ENCODE data around the gene RNU1-3.
"Not testable (repeated sequence)": the region's sequence is repeated elsewhere in the genome, so short reads cannot be mapped to it uniquely, and the experiment has no call there.

RNU1-3 gene

DNA sequence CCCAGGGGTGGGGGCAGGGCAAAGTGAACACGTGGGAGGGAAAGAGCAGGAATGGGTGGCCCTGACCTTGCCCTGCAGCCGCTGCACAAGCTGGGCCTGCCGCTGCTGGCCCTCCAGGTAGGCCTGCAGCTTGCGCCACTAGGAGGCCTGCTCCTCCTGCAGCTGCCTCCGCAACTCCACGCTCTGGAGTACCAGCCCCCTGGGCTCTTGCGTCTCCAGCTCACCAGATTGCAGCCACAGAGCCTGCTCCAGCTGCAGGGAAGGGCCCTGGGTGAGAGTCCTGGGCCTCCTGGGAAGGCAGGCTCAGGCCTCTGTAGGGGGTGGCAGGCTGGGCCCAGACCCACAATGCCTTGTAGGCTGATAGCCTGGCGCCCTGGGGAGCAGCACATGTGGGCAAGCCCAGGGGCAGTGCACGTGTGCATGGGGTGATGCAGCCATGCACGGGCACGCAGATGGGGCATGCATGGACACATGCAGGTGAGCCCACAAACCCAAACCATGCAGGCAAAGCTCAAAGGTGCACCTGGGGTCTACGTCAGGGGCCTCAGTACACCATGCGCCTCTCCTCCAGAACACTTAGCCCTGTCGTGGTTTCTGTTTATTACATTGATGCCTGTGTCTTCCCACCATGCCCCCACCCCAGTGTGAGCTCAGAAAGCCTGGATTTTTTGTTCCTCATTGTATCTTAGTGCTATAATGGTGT, 9.6 kb downstream of the RNU1-3 start:
- DNase-seq = not testable (repeated sequence)

DNA sequence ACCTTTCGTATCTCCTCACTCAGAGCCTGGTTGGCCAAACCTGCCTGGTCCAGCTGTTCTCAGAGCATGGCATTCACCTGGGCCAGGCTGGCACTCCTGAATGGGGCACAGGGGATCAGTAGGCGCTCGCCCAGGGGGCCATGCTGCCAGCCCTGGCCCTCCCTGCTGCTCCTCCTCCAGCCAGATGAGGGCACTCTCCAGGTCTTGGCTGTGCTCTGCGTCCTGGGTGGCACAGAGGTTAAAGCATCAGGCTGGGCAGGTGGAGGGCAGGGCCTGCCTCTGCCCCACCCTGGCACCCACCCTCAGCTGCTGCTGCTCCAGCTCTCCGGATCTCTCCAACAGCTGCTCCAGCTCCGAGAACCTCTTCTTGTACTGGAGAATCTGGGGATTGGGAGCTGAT, 10.2 kb downstream of the RNU1-3 start:
- not testable (repeated sequence) for DNase-seq

DNA sequence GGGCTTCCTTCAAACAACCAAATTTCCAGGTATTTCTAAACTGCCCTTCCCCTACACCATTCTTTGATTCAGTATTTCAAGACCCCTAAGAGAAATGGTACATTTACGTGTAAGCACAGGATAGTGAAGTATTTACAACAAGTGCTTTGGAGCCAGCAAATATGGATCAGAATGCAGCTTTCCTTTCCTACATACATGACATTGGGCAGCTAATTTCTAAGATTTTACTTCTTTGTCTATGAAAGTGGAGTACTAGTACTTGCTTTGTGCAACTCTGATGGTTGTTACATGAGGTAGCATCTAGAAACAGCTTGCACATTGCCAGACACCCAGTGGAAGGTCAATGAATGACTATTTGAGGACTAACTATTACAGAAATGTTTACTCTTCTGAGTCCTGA, 15.2 kb downstream of the RNU1-3 start:
- DNase-seq = not testable (repeated sequence)

DNA sequence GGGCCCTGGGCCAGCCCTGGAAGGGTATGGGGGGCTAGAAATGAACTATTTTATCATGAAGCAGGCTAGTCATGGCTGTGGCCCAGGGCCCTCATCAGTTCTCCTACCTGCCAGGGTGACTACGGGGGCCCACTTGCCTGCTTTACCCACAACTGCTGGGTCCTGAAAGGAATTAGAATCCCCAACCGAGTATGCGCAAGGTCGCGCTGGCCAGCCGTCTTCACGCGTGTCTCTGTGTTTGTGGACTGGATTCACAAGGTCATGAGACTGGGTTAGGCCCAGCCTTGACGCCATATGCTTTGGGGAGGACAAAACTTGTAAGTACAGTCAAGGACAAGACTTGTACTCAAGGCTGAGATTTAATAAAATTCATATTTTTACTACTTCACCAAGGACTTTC, 16.8 kb downstream of the RNU1-3 start:
- not testable (repeated sequence) for DNase-seq

DNA sequence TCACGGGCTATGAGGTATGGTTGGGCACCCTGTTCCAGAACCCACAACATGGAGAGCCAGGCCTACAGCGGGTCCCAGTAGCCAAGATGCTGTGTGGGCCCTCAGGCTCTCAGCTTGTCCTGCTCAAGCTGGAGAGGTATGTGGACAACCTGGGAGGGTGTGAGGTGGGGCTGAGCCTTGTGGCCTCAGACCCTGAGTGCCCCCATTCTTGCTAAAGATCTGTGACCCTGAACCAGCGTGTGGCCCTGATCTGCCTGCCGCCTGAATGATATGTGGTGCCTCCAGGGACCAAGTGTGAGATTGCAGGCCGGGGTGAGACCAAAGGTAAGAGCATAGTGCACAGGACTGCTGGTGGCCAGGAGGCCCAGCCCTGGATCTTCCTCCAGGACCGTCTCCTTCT, 17.4 kb downstream of the RNU1-3 start:
- DNase-seq = not testable (repeated sequence)

DNA sequence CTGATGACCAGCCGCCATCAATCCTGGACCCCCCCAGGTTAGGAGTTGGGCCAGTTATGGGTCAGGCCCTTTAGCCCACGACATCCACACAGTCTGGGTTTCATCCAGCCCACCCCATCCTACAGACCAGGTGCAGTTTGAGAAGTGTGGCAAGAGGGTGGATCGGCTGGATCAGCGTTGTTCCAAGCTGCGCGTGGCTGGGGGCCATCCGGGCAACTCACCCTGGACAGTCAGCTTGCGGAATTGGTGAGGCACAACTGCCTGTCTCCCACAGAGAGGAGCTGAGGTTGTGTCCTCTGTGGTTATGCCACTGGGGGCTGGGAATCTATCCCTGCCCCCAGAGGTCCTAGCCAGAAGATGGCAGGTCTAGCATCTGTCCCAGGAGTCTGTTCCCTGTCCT, 18.0 kb downstream of the RNU1-3 start:
- not testable (repeated sequence) for DNase-seq

DNA sequence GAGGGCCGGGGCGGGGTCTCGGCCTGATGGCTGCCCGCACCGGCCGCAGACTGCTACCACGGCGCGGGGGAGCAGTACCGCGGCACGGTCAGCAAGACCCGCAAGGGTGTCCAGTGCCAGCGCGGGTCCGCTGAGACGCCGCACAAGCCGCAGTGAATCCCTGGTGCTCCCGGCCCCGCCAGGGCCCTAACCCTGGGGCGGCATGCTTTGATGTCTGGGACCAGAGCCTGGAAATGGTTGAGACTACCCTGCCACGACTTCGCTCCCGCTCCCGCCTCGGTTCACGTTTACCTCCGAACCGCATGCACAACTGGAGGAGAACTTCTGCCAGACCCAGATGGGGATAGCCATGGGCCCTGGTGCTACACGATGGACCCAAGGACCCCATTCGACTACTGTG, 18.5 kb downstream of the RNU1-3 start:
- not testable (repeated sequence) for DNase-seq

DNA sequence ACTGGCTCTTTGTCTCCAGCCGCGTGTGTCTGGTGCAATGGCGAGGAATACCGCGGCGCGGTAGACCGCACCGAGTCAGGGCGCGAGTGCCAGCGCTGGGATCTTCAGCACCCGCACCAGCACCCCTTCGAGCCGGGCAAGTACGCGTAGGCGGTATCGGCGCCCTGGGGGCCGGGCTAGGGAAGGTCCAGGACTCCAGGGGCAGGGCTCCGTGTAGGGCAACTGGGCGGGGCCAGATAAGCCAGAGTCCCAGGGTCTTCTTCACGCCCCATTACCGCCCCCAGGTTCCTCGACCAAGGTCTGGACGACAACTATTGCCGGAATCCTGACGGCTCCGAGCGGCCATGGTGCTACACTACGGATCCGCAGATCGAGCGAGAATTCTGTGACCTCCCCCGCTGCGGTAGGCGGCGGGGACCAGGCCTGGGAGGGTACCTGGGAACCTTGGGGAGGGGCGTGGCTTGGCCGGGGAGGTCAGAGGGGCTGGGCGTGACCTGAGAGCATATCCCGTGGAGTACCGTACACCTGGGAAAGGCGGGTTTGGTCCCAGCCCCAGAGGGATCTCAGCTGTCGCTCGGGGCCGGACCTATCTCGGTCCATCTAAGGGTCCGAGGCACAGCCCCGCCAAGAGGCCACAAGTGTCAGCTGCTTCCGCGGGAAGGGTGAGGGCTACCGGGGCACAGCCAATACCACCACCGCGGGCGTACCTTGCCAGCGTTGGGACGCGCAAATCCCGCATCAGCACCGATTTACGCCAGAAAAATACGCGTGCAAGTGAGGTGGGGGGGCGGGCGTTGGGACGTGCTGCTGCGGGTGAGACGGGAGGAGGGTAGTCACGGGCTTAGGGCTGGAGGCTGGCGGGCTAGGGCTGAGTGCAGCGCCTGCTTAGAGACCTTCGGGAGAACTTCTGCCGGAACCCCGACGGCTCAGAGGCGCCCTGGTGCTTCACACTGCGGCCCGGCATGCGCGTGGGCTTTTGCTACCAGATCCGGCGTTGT, 19.3 kb downstream of the RNU1-3 start:
- not testable (repeated sequence) for DNase-seq

DNA sequence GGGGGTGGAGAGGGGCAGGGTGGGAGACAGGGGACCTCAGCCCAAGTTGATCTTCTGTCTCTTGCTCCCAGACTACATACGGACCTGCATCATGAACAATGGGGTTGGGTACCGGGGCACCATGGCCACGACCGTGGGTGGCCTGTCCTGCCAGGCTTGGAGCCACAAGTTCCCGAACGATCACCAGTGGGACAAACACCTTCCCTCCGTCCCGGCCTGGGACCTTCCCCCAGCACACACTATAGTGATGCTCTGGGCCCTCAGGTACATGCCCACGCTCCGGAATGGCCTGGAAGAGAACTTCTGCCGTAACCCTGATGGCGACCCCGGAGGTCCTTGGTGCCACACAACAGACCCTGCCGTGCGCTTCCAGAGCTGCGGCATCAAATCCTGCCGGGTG, 20.0 kb downstream of the RNU1-3 start:
- not testable (repeated sequence) for DNase-seq

DNA sequence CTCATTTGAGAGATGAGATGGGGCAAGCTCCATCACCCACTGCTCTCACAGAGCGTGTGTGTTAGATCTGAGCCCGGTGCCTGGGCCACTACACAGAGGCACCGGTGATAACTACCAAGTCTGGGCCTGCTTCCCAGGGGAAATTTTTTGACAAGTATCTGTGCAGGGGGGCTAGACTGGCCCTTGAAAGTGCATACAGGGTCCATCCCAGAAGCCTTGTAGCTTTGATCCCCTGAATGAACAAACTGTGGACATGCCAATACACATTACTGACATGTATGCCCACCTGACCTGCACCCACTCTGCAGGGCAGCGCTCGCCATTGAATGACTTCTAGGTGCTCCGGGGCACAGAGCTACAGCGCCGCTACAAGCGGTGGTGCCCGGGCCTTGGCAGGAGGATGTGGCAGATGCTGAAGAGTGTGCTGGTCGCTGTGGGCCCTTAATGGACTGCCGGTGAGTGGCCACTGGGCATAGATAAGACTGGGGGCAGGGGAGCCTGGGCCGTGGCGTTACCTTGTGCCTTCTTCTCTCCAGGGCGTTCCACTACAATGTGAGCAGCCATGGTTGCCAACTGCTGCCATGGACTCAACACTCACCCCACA, 20.6 kb downstream of the RNU1-3 start:
- not testable (repeated sequence) for DNase-seq

DNA sequence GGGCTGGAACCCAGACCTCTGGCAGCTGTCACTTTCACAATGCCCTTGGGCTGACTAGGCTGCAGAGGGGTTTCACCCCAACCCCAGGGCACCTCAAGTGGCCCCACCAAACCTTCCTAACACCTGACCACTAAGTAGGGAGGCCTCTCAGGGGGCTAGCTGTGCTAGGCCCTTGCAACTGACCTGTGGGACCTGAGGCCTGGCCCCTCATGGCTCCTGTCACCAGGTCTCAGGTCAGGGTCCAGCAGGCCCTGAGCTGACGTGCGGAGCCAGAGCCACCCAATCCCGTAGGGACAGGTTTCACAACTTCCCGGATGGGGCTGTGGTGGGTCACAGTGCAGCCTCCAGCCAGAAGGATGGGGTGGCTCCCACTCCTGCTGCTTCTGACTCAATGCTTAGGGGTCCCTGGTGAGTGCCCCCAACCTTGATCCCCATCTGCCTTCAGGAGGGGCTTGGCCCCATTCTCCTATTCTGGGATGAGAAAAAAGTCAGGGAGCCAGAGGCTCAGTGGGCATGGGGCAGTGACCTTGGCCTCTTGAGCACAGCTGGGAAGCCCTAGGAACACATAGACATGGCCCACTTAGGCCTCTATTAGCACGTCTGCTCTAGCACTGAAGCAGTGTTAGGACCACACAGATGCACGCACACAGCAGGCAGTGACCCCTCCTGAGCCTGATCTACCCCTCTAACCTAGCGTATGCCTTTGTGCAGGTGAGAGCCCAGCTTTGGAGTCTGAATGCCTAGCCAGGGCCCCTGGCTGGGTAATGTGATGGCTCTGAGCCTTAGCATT, 21.3 kb downstream of the RNU1-3 start:
- peak in 1 of 58 donors; percentile 41 for DNase-seq

DNA sequence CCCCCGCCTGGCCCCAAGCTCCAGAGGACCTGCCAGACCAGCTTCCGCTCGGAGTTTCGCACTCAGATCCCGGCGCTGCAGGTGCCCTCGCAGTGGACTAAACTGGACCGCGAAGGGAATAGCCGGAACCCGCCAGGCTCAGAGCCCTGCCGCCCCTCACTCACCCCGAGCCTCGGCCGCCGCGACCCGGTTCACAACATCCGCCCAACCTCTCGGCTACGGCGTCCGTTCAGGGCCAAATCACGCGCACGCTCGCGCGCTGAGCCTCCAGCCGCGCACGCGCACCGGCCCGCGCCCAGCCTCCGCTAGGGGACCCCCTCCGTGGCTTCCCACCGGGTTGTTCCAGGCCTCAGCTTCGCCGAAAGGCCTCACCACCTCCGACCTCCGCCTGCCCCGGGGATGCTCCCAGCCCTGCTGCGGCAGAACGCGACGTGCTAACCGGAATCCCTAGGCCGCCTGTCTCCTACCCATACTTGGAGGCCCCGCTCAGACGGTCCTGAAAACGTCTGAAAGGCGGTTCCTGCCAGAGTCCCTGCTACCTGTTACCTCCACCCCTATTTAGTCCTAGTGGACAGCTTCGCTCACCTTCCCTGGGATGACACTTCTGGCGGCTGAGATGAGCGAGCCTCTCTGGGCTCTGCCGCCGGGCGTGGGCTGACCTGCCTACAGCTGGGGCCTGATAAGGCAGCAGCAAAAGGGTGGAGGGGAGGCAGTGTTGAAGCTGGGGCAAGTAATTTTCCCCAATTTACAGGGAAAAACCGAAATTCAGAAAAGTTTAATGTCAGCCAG, 22.1 kb downstream of the RNU1-3 start:
- DNase-seq = peak; percentile 75 to 100 (median 98)

DNA sequence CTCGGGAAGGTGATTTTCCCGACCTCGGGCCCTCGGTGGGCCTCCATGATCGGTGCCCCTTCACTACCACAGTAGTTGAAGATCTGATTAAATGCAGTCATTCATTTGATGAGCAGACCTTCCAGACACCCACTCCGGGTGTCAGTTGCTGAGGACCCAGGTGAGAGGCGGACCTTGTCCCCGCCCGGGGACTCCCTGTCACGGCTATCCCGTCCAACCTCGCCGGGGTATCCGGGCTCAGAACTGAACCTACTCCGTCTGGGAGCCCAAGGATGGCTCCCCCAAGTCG, 22.6 kb downstream of the RNU1-3 start:
- DNase-seq = peak in 1 of 58 donors; percentile 76

DNA sequence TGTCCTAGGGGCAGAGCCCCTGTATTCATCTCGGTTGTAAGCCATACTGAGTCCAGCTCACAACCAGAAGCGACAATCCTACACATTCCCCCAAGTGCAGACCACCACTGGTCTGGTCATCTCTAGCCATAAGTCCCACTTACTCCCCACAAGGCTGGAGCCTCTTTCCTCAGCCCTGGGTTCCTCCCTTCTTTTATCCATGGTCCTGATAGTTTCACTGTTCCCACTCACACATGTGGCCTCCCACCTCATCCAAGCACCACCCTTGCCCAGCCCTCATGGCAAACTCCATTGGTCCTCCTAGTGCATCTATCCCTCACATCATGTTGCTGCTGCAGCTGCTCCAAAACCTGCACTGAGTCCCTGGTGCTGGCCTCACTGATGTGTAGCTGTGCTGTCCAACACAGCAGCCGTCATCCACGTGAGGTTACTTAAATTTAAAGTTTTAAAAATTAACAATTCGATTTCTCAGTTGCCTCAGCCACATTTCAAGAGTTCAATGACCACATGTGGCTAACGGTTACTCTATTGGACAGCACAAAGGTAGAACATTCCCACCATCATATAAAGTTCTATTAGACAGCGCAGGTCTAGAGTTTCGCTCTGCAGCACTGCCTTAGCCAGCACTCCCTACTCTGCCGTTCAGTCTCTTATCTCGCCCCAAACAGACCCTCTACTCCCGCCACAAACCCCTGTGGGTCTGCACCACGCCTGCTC, 23.1 kb downstream of the RNU1-3 start:
- peak in 1 of 58 donors; percentile 74 for DNase-seq

DNA sequence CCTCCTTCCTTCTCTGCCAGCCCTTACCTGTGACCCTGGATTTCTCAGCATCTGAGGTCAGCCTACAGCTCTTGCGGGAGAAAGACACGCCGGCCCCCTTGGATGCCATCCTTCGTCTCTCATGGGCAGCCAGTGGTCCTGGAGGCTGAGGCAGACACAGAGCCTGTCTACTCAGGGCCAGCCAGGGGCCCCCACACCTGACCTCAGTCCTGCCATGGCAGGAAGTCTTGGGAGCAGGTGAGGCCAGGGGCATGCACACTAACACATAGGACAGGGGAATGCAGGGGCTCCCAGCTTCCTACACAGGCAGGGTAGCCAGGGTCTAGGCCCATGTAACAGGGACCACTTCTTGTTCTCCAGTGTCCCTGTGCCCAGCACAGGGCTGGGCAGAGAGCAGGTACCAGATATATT, 23.7 kb downstream of the RNU1-3 start:
- DNase-seq = not testable (repeated sequence)

DNA sequence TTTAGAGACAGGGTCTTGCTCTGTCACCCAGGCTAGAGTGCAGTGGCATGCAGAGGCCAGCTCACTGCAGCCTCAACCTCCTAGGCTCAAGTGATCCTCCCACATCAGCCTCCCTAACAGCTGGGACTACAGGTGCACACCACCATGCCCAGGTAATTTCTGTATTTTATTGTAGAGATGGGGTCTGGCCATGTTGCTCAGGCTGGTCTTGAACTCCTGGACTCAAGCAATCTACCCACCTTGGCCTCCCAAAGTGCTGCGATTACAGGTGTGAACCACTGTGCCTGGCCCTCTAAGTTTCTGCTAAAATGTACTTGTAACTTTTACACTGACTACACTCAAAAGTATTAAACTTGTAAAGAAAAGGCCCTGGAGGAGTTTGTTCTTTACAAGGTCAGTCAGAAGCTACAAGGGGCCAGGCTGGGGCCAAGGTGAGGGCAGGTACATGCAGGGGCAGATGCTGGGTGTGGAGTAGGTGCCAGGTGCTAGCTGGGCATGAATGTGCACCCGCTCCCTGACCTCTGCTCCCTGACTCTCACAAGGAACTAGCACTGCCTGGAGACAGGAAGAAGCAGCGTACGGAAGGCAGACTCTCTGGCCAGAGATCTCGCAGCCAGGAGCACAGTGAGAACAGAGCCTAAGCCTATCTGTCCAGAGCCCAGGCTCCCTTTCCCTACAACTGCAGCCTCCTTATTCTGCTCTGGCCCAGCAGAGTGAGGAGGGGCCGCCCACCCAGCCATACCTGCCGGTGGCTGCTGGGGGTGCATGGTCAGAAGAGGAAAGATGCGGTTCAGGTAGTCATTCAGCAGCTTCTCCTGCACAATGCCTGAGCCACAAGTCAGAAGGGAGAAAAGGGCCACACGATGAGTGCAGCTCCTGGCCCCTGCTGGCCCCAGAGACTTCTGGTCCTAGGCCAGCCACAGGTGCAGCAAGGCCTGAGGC, 24.5 kb downstream of the RNU1-3 start:
- not testable (repeated sequence) for DNase-seq

DNA sequence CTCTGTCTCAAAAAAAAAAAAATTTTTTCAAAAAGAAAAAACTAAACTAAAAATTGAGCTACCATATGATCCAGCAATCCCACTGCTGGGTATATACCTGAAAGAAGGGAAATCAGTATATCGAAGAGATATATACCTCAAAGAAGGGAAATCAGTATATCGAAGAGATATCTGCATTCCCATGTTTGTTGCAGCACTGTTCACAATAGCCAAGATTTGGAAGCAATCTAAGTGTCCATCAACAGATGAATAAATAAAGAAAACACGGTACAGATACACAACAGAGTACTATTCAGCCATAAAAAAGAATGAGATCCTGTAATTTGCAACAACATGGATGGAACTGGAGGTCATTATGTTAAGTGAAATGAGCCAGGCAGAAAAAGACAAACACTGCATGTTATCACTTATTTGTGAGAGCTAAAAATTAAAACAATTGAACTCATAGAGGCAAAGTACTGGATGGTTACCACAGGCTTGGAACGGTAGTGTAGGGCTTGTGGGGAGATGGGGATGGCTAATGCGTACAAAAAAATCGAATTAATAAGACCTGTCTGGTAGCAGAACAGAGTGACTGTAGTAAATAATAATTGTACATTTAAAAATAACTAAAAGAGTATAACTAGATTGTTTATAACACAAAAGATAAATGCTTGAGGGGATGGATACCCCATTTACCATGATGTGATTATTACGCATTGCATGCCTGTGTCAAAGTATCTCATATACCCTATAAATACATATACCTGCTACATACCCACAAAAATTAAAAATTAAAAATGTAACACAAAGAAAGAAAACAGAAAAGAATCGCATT, 25.4 kb downstream of the RNU1-3 start:
- DNase-seq = not testable (repeated sequence)

Data from anterior cingulate cortex (tissue), 58 donors.